Measurements from ENCODE around the gene PAPPA. TPM values are rescaled to one million over a fixed set of nuclear protein-coding genes. Genes with fewer than 3 reads are reported as not detected.

PAPPA gene
- polyA plus RNA-seq, 1 donor from 2014 or later, result 0.41 TPM

DNA sequence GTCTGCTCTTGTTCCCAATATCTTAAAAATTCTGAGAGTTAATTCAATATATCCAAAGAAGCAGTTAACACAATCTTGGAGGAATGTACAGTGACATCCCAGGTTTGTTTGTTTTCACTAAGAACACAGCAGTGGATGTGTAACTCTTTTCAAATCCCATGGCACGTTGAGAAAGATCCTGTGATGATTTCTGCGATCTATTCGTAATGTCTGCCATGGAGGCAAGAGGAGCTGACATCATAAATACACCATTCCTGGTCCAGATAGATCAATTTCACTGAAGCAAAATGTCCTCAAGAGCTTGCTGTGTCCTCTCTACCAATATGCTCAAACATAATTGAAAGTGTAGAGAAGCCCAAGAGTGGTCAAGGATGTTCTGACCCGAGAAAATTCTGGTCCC, 280.7 kb downstream of the PAPPA start:
- H3K36me3 ChIP-seq (ENCODE audit: insufficient read depth, low read length), result no peaks in the 10 kb centered on the region
- H3K27me3 ChIP-seq (ENCODE audit: insufficient read depth, low read depth, low read length), result no peaks in the 10 kb centered on the region

DNA sequence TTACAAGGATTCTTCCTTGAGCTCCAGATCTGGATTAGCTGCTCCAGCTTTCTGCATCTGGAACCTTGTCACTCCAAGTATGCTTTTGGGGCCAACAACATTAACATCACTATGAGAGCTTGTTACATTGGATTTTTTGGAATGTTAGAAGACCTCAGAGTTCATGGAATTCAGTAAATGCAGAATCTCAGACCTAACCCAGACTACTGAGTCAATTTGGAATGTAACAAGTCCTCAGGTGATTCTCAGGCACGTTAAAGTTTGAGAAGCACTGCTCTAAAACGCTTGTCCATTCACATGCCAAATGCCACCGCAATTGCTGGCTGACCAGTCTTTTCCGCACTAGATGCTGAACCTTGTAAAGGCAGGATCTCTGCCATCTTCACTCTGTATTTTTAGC, 282.1 kb downstream of the PAPPA start:
- Histone ChIP-seq H3K9ac (ENCODE audit: low read length) (no peak overlapping the region), H3F3A (ENCODE audit: insufficient read depth, low read length, poor library complexity, severe bottlenecking) (no peaks in the 10 kb centered on the region), H3K27me3 (ENCODE audit: insufficient read depth, low read depth, low read length) (no peaks in the 10 kb centered on the region), H4K20me1 (ENCODE audit: insufficient read depth) (no peaks in the 10 kb centered on the region), H3K79me2 (replicated peaks; ENCODE audit: insufficient read depth, low read length) (no peaks in the 10 kb centered on the region), H3K36me3 (ENCODE audit: insufficient read depth, low read length) (peaks cover 7% of the 10 kb centered on the region), H3K4me3 (ENCODE audit: low read length) (no peak overlapping the region), H3K9me2 (ENCODE audit: insufficient read depth, low read length) (no peaks in the 10 kb centered on the region), H3K4me2 (ENCODE audit: low read length) (no peak overlapping the region), H3K27ac (ENCODE audit: low read length) (no peak overlapping the region), H2AFZ (ENCODE audit: low read depth, low read length) (no peak overlapping the region), H3K9me3 (ENCODE audit: low read length) (no peaks in the 10 kb centered on the region)
- TF ChIP-seq TAF1 (IDR thresholded peaks at IDR 0.05; ENCODE audit: low read depth), result no peak

More for the DNA sequence above, 280.7 kb downstream of the PAPPA start:
- Histone ChIP-seq H3K4me3 (ENCODE audit: low read length) (no peak overlapping the region), H3K27ac (ENCODE audit: low read length) (no peak overlapping the region), H4K20me1 (ENCODE audit: insufficient read depth) (no peaks in the 10 kb centered on the region), H2AFZ (ENCODE audit: low read depth, low read length) (no peak overlapping the region), H3K4me2 (ENCODE audit: low read length) (no peak overlapping the region), H3K79me2 (replicated peaks; ENCODE audit: insufficient read depth, low read length) (no peaks in the 10 kb centered on the region), H3F3A (ENCODE audit: insufficient read depth, low read length, poor library complexity, severe bottlenecking) (no peaks in the 10 kb centered on the region), H3K9me3 (ENCODE audit: low read length) (no peaks in the 10 kb centered on the region), H3K9ac (ENCODE audit: low read length) (no peak overlapping the region), H3K9me2 (ENCODE audit: insufficient read depth, low read length) (no peaks in the 10 kb centered on the region)
- TF ChIP-seq TAF1 (IDR thresholded peaks at IDR 0.05; ENCODE audit: low read depth) (no peak), SMC3 (conservative IDR thresholded peaks at IDR 0.05; ENCODE audit: poor library complexity) (no peak), EZH2 (IDR thresholded peaks at IDR 0.05; ENCODE audit: borderline replicate concordance, insufficient read depth, low read length, poor library complexity, severe bottlenecking) (no peak), POLR2AphosphoS5 (IDR thresholded peaks at IDR 0.05) (no peak), RAD21 (conservative IDR thresholded peaks at IDR 0.05) (no peak), MXI1 (conservative IDR thresholded peaks at IDR 0.05; ENCODE audit: poor library complexity, severe bottlenecking) (no peak), EP300 (conservative IDR thresholded peaks at IDR 0.05; ENCODE audit: poor library complexity, severe bottlenecking) (no peak)
- TF ChIP-seq, protein P1, sequence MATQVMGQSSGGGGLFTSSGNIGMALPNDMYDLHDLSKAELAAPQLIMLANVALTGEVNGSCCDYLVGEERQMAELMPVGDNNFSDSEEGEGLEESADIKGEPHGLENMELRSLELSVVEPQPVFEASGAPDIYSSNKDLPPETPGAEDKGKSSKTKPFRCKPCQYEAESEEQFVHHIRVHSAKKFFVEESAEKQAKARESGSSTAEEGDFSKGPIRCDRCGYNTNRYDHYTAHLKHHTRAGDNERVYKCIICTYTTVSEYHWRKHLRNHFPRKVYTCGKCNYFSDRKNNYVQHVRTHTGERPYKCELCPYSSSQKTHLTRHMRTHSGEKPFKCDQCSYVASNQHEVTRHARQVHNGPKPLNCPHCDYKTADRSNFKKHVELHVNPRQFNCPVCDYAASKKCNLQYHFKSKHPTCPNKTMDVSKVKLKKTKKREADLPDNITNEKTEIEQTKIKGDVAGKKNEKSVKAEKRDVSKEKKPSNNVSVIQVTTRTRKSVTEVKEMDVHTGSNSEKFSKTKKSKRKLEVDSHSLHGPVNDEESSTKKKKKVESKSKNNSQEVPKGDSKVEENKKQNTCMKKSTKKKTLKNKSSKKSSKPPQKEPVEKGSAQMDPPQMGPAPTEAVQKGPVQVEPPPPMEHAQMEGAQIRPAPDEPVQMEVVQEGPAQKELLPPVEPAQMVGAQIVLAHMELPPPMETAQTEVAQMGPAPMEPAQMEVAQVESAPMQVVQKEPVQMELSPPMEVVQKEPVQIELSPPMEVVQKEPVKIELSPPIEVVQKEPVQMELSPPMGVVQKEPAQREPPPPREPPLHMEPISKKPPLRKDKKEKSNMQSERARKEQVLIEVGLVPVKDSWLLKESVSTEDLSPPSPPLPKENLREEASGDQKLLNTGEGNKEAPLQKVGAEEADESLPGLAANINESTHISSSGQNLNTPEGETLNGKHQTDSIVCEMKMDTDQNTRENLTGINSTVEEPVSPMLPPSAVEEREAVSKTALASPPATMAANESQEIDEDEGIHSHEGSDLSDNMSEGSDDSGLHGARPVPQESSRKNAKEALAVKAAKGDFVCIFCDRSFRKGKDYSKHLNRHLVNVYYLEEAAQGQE (IDR thresholded peaks at IDR 0.05; ENCODE audit: borderline replicate concordance), result no peak
- TF ChIP-seq, protein P2, sequence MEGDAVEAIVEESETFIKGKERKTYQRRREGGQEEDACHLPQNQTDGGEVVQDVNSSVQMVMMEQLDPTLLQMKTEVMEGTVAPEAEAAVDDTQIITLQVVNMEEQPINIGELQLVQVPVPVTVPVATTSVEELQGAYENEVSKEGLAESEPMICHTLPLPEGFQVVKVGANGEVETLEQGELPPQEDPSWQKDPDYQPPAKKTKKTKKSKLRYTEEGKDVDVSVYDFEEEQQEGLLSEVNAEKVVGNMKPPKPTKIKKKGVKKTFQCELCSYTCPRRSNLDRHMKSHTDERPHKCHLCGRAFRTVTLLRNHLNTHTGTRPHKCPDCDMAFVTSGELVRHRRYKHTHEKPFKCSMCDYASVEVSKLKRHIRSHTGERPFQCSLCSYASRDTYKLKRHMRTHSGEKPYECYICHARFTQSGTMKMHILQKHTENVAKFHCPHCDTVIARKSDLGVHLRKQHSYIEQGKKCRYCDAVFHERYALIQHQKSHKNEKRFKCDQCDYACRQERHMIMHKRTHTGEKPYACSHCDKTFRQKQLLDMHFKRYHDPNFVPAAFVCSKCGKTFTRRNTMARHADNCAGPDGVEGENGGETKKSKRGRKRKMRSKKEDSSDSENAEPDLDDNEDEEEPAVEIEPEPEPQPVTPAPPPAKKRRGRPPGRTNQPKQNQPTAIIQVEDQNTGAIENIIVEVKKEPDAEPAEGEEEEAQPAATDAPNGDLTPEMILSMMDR (IDR thresholded peaks at IDR 0.05; ENCODE audit: poor library complexity, severe bottlenecking), result no peak

DNA sequence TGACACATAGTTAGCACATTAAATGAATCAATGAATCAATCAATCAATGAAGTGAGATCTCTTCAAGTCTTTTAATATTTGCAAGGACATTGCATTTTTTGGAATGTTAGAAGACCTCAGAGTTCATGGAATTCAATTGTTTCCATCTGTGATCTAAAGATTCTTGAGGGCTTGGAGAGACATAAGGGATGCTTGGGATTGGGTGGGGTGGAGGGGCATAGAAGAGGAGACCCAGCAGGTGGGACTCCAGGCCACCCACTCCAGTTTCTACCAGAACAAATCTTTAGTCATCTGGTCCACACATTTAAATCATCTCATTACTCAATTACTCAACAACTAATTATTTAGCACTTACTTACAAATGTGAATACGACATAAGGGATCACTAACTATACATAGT, 282.5 kb downstream of the PAPPA start:
- peaks cover 7% of the 10 kb centered on the region for H3K36me3 ChIP-seq (ENCODE audit: insufficient read depth, low read length)
- H2AFZ ChIP-seq (ENCODE audit: low read depth, low read length), result no peak overlapping the region
- no peak overlapping the region for H3K4me3 ChIP-seq (ENCODE audit: low read length)
- H3K9me2 ChIP-seq (ENCODE audit: insufficient read depth, low read length), result no peaks in the 10 kb centered on the region
- no peak overlapping the region for H3K4me2 ChIP-seq (ENCODE audit: low read length)
- H3K9ac ChIP-seq (ENCODE audit: low read length), result no peak overlapping the region
- no peak overlapping the region for H3K27ac ChIP-seq (ENCODE audit: low read length)
- TF ChIP-seq EZH2 (IDR thresholded peaks at IDR 0.05; ENCODE audit: borderline replicate concordance, insufficient read depth, low read length, poor library complexity, severe bottlenecking) (no peak), RAD21 (conservative IDR thresholded peaks at IDR 0.05) (no peak), POLR2AphosphoS5 (IDR thresholded peaks at IDR 0.05) (no peak), EP300 (conservative IDR thresholded peaks at IDR 0.05; ENCODE audit: poor library complexity, severe bottlenecking) (no peak), MXI1 (conservative IDR thresholded peaks at IDR 0.05; ENCODE audit: poor library complexity, severe bottlenecking) (no peak), SMC3 (conservative IDR thresholded peaks at IDR 0.05; ENCODE audit: poor library complexity) (no peak), TAF1 (IDR thresholded peaks at IDR 0.05; ENCODE audit: low read depth) (no peak)
- TF ChIP-seq, protein P2 (IDR thresholded peaks at IDR 0.05; ENCODE audit: poor library complexity, severe bottlenecking), result no peak
- TF ChIP-seq, protein P1 (IDR thresholded peaks at IDR 0.05; ENCODE audit: borderline replicate concordance), result no peak
- H3F3A ChIP-seq (ENCODE audit: insufficient read depth, low read length, poor library complexity, severe bottlenecking), result no peaks in the 10 kb centered on the region
- H3K27me3 ChIP-seq (ENCODE audit: insufficient read depth, low read depth, low read length), result no peaks in the 10 kb centered on the region
- no peaks in the 10 kb centered on the region for H3K9me3 ChIP-seq (ENCODE audit: low read length)
- no peaks in the 10 kb centered on the region for H4K20me1 ChIP-seq (ENCODE audit: insufficient read depth)
- no peaks in the 10 kb centered on the region for H3K79me2 ChIP-seq (replicated peaks; ENCODE audit: insufficient read depth, low read length)
